ENCODE results near the gene SLC35F6.
A peak's percentile ranks its signal among the peaks of the same experiment; 100 is the strongest.
"Not testable (repeated sequence)": the region's sequence is repeated elsewhere in the genome, so short reads cannot be mapped to it uniquely, and the experiment has no call there.

SLC35F6 gene

GRCh38 chr2:26756337-26756736 is 7.7 kb upstream of the SLC35F6 start:
- peak; percentile 51 for DNase-seq (ENCODE audit: low read depth)
- no peak for TF ChIP-seq CTCF (IDR thresholded peaks at IDR 0.05; ENCODE audit: insufficient read depth, low read depth, low read length, missing control alignments)
- H3K4me3 ChIP-seq (ENCODE audit: low read depth, low read length): no peak overlapping the region

GRCh38 chr2:26757873-26758789 is 6.0 kb upstream of the SLC35F6 start:
- DNase-seq (ENCODE audit: low read depth): peak; percentile 87
- no peak overlapping the region for H3K4me3 ChIP-seq (ENCODE audit: low read depth, low read length)
- TF ChIP-seq CTCF (IDR thresholded peaks at IDR 0.05; ENCODE audit: insufficient read depth, low read depth, low read length, missing control alignments): no peak

- DNase-seq (ENCODE audit: low read depth): no peak
- no peak for TF ChIP-seq CTCF (IDR thresholded peaks at IDR 0.05; ENCODE audit: insufficient read depth, low read depth, low read length, missing control alignments)
- no peak overlapping the region for H3K4me3 ChIP-seq (ENCODE audit: low read depth, low read length)
Measured at GRCh38 chr2:26758790-26759321, 5.2 kb upstream of the SLC35F6 start.

- DNase-seq (ENCODE audit: low read depth): no peak
- H3K4me3 ChIP-seq (ENCODE audit: low read depth, low read length): no peak overlapping the region
- no peak for TF ChIP-seq CTCF (IDR thresholded peaks at IDR 0.05; ENCODE audit: insufficient read depth, low read depth, low read length, missing control alignments)
Measured at GRCh38 chr2:26759845-26760244, 4.2 kb upstream of the SLC35F6 start.

- H3K4me3 ChIP-seq (ENCODE audit: low read depth, low read length); DNase-seq (ENCODE audit: low read depth): not testable (repeated sequence)
Measured at GRCh38 chr2:26760991-26761390, 3.1 kb upstream of the SLC35F6 start.

- no peak for TF ChIP-seq CTCF (IDR thresholded peaks at IDR 0.05; ENCODE audit: insufficient read depth, low read depth, low read length, missing control alignments)
- DNase-seq (ENCODE audit: low read depth): no peak
- H3K4me3 ChIP-seq (ENCODE audit: low read depth, low read length): no peak overlapping the region
Measured at GRCh38 chr2:26763019-26763418, 1.1 kb upstream of the SLC35F6 start.

- no peak for DNase-seq (ENCODE audit: low read depth)
- TF ChIP-seq CTCF (IDR thresholded peaks at IDR 0.05; ENCODE audit: insufficient read depth, low read depth, low read length, missing control alignments): no peak
Measured at GRCh38 chr2:26764906-26765305, 822 bp downstream of the SLC35F6 start.

More at GRCh38 chr2:26764906-26765305, 822 bp downstream of the SLC35F6 start:
- peak overlapping the region; percentile 69 for H3K4me3 ChIP-seq (ENCODE audit: low read depth, low read length)
